Ascending aorta (tissue), 2 donors: ENCODE data around the gene TMEM244. TPM values are rescaled to one million over a fixed set of nuclear protein-coding genes. Genes with fewer than 3 reads are reported as not detected.
"Not testable (repeated sequence)": the region's sequence is repeated elsewhere in the genome, so short reads cannot be mapped to it uniquely, and the experiment has no call there.

ENCODE experiments used
- DNase-seq, 2 donors: peaks; one replicate each; pipeline ENCODE4 v3.0.0-alpha.2; 2019; ENCODE audit warnings: low spot score in 2 of 2
- H3K27ac ChIP-seq, 2 donors: fragments of 200-600 bp; sonication (generic); one replicate each; pipeline ENCODE4 v1.5.1; 2016 to 2017; ENCODE audit warnings: mild to moderate bottlenecking in 1 of 2
- H3K27me3 ChIP-seq: fragments of 200-600 bp; sonication (generic); one replicate; pipeline ENCODE4 v1.5.1; 2017
- H3K36me3 ChIP-seq, 2 donors: fragments of 200-600 bp; sonication (generic); one replicate each; pipeline ENCODE4 v1.5.1; 2016
- H3K4me1 ChIP-seq, 2 donors: fragments of 200-600 bp; sonication (generic); one replicate each; pipeline ENCODE4 v1.5.1; 2016 to 2017; ENCODE audit warnings: mild to moderate bottlenecking in 1 of 2
- H3K4me3 ChIP-seq, 2 donors: fragments of 200-600 bp; sonication (generic); one replicate each; pipeline ENCODE4 v1.5.1; 2016 to 2017; ENCODE audit warnings: mild to moderate bottlenecking in 1 of 2
- H3K9me3 ChIP-seq, 2 donors: fragments of 200-600 bp; sonication (generic); one replicate each; pipeline ENCODE4 v1.5.1; 2016
- intact Hi-C: fragments of 100-400 bp; cut with DNase I; formaldehyde crosslinking; loops from one replicate; pipeline ENCODE4 v1.15.1; 2023
- total RNA-seq: library from RNA; depleted of rRNA; stranded (reverse); fragments of >200 nt; gene quantifications from one replicate; pipeline ENCODE4 v1.1.0, GENCODE V29; 2016
- TF ChIP-seq, protein P1 (sequence below), 3 experiments: fragments of 200-600 bp in 2 of 3; fragments of 450-650 bp in 1 of 3; sonication (generic) in 2 of 3; IDR thresholded peaks; one replicate each; pipeline ENCODE4 v1.5.1; 2016 to 2019; ENCODE audit warnings: antibody characterized with exemption in 3 of 3, mild to moderate bottlenecking in 1 of 3, moderate library complexity in 1 of 3

TMEM244 gene
- total RNA-seq, 1 donor from 2014 or later: not detected

DNA sequence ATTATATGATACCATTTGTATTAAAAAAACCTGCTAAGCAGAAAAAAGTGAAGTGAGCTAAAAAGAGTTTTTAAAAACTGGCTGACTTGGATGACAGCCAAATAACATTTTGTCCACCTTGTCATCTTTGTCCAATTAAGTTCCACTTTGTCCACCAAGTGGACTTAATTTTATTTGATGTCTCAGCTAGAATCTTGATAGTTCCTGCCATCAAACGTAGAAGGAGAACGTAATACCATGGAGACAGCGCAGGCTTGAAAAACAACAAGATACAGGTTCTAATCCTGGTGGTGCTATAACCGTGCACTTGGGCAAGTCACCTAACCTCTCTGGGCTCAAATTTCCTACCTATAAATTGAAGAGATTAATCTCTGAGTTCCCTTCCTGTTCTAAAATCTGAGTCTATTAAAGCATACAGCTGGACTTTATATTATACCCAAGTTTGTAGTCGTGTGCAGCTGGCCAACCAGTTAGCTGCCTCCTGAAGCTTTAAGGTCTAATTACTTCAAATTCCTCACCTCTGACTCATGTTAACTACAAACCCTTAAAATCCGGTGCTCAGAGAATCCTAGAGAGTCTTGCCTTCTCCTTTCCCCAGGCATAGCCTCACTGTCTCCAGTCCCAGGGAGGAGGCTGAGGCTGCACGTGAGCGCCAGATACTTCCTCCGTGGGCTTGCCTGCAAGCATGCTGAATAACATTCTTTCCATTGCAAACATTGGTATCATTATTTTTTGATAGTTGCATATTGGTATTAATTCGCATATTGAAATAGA lies 16.8 kb downstream of the TMEM244 start:
- H3K36me3 ChIP-seq: no peaks in the 10 kb centered on the region
- H3K4me1 ChIP-seq: no peaks in the 10 kb centered on the region
- H3K27ac ChIP-seq: no peak overlapping the region
- no peaks in the 10 kb centered on the region for H3K27me3 ChIP-seq
- no peak overlapping the region for H3K4me3 ChIP-seq
- TF ChIP-seq, protein P1, sequence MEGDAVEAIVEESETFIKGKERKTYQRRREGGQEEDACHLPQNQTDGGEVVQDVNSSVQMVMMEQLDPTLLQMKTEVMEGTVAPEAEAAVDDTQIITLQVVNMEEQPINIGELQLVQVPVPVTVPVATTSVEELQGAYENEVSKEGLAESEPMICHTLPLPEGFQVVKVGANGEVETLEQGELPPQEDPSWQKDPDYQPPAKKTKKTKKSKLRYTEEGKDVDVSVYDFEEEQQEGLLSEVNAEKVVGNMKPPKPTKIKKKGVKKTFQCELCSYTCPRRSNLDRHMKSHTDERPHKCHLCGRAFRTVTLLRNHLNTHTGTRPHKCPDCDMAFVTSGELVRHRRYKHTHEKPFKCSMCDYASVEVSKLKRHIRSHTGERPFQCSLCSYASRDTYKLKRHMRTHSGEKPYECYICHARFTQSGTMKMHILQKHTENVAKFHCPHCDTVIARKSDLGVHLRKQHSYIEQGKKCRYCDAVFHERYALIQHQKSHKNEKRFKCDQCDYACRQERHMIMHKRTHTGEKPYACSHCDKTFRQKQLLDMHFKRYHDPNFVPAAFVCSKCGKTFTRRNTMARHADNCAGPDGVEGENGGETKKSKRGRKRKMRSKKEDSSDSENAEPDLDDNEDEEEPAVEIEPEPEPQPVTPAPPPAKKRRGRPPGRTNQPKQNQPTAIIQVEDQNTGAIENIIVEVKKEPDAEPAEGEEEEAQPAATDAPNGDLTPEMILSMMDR (IDR thresholded peaks at IDR 0.05): no peak
- H3K9me3 ChIP-seq: no peaks in the 10 kb centered on the region
- intact Hi-C loops: no loop called here
- DNase-seq: no peak

DNA sequence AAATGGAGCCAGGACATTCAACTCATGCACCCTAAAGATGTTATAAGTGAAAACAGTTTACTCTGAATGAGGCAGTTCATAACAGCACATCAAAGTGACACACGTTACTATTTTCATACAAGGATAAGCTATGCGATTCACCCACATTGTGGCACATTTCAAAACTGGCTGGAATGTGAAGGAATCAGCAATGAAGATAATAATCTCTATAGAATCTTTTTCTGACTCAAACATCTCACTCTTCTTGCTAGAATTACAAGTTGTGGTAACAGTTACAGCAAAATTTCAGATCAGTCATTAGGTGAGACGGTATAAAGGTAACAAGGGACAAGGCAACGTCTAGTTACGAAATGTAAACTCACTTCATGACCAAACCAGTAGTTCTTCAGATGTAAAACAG lies 17.5 kb downstream of the TMEM244 start:
- TF ChIP-seq, protein P1 (IDR thresholded peaks at IDR 0.05): no peak
- Histone ChIP-seq H3K4me1 (no peaks in the 10 kb centered on the region), H3K9me3 (no peaks in the 10 kb centered on the region), H3K4me3 (no peak overlapping the region), H3K27ac (no peak overlapping the region), H3K27me3 (no peaks in the 10 kb centered on the region), H3K36me3 (no peaks in the 10 kb centered on the region)
- intact Hi-C loops: no loop called here
- DNase-seq: no peak

DNA sequence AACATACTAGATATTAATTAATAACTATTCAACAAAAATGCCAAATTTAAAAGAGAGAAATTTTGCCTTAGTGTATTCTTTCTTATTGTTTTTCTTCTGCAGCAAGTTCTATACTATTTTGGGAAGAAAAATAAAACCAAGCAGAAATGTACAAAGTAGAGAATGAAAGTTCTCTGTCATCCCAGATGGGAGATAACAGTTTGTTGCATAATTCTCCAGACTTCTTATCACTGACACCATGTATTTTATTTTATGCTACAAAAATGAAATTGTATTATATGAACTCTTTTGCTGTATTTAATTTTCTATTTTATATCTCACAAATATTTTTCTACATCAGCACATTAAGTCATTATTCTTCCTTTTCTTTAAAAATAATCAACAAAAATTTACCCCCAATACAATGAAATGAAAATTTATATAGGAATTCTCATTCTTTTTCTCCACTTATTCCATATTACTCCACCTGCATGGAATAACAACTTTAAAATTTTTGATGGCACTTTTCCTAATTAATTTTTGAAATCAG lies 18.2 kb downstream of the TMEM244 start:
- TF ChIP-seq, protein P1 (IDR thresholded peaks at IDR 0.05): no peak
- intact Hi-C loops: no loop called here
- Histone ChIP-seq H3K4me1 (no peaks in the 10 kb centered on the region), H3K4me3 (no peak overlapping the region), H3K27me3 (no peaks in the 10 kb centered on the region), H3K27ac (no peak overlapping the region), H3K9me3 (no peaks in the 10 kb centered on the region), H3K36me3 (no peaks in the 10 kb centered on the region)
- no peak for DNase-seq

DNA sequence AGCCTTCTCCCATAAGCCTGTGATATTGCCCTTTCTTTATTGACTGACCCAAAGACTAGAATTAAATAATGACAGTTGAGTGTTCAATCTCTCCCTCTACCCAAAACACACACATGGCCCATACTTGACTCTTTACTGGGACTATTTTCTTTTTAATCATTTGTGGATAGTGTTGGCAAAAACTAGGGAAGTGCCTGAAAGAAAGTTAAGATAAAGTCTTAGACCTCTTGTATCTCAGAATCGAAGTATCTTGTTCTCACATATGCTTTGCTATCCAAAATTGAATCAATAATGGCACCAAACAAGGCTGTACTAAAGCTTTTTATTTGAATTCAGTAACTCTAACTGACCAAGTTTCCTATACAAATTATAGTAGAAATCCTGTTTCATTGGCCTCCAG lies 19.0 kb downstream of the TMEM244 start:
- Histone ChIP-seq H3K27ac (no peak overlapping the region), H3K36me3 (no peaks in the 10 kb centered on the region), H3K27me3 (no peaks in the 10 kb centered on the region), H3K9me3 (no peaks in the 10 kb centered on the region), H3K4me3 (no peak overlapping the region), H3K4me1 (no peaks in the 10 kb centered on the region)
- TF ChIP-seq, protein P1 (IDR thresholded peaks at IDR 0.05): no peak
- DNase-seq: no peak
- intact Hi-C loops: no loop called here

DNA sequence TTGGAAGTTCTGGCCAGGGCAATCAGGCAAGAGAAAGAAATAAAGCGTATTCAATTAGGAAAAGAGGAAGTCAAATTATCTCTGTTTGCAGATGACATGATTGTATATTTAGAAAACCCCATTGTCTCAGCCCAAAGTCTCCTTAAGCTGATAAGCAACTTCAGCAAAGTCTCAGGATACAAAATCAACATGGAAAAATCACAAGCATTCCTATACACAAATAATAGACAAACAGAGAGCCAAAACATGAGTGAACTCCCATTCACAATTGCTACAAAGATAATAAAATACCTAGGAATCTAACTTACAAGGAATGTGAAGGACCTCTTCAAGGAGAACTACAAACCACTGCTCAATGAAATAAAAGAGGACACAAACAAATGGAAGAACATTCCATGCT lies 21.6 kb downstream of the TMEM244 start:
- DNase-seq, H3K4me1 ChIP-seq, H3K9me3 ChIP-seq, intact Hi-C loops, H3K4me3 ChIP-seq, H3K36me3 ChIP-seq, H3K27me3 ChIP-seq, H3K27ac ChIP-seq: not testable (repeated sequence)

DNA sequence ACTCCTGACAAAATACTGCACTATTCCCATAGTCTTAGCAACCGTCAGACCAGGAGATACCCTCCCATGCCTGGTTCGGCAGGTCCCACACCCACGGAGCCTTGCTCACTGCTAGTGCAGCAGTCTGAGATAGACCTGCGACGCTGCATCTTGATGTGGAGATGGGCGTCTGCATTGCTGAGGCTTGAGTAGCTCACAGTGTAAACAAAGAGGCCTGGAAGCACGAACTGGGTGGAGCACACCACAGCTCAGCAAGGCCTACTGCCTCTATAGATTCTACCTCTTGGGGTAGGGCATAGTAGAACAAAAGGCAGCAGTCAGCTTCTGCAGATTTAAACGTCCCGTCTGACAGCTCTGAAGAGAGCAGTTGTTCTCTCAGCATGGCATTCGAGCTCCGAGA lies 25.4 kb downstream of the TMEM244 start:
- no peaks in the 10 kb centered on the region for H3K27me3 ChIP-seq
- H3K4me1 ChIP-seq: no peaks in the 10 kb centered on the region
- no peaks in the 10 kb centered on the region for H3K9me3 ChIP-seq
- intact Hi-C loops: no loop called here
- TF ChIP-seq, protein P1 (IDR thresholded peaks at IDR 0.05): no peak
- DNase-seq: no peak
- no peak overlapping the region for H3K4me3 ChIP-seq
- no peak overlapping the region for H3K27ac ChIP-seq
- H3K36me3 ChIP-seq: no peaks in the 10 kb centered on the region
